H1 (cell line): ENCODE measurements around the gene AMPD3. TPM values are rescaled to one million over a fixed set of nuclear protein-coding genes. Genes with fewer than 3 reads are reported as not detected.

ENCODE experiments used
- EZH2 ChIP-seq: fragments of 200-600 bp; sonication (generic); IDR thresholded peaks from 2 replicates; pipeline ENCODE4 v1.7.1; 2012; ENCODE audit warnings: low read depth, mild to moderate bottlenecking, moderate library complexity, low read length, inconsistent platforms; ENCODE audit not compliant: severe bottlenecking
- GTF2F1 ChIP-seq: IDR thresholded peaks from 2 replicates; pipeline ENCODE4 v1.6.1; 2012; ENCODE audit warnings: low read depth, low read length, improper control_type of control experiment, borderline replicate concordance
- PHF8 ChIP-seq: fragments of 200-600 bp; sonication (generic); conservative IDR thresholded peaks from 2 replicates; pipeline ENCODE4 v1.7.1; 2012; ENCODE audit warnings: low read depth, mild to moderate bottlenecking, inconsistent platforms, low read length, moderate library complexity
- POLR2A ChIP-seq, 2 experiments: IDR thresholded peaks; 1 replicate in 1 of 2; 2 replicates in 1 of 2; pipeline ENCODE4 v1.6.1; 2011; ENCODE audit warnings: low read depth in 2 of 2, low read length in 2 of 2, mild to moderate bottlenecking in 2 of 2; ENCODE audit errors: control extremely low read depth in 1 of 2
- TAF1 ChIP-seq: IDR thresholded peaks from 2 replicates; pipeline ENCODE4 v1.6.1; 2011; ENCODE audit warnings: mild to moderate bottlenecking, low read depth, low read length
- USF2 ChIP-seq: IDR thresholded peaks from 2 replicates; pipeline ENCODE4 v1.6.1; 2011; ENCODE audit warnings: low read length, improper control_type of control experiment
- YY1 ChIP-seq: IDR thresholded peaks from 2 replicates; pipeline ENCODE4 v1.6.1; 2011; ENCODE audit warnings: low read depth, mild to moderate bottlenecking, low read length
- polyA plus RNA-seq, 7 experiments: library from polyadenylated mRNA; depleted of rRNA in 3 of 7; stranded (reverse) in 5 of 7; unstranded in 2 of 7; fragments of >200 nt in 5 of 7; fragments of 200-250 nt in 2 of 7; gene quantifications; 1 replicate in 5 of 7; 2 replicates in 1 of 7; 4 replicates in 1 of 7; pipeline versions ENCODE4 v1.2.1 to v1.2.3, GENCODE V29; 2011 to 2013; ENCODE audit warnings: missing spikeins in 2 of 7, mixed read lengths in 2 of 7
- total RNA-seq: library from RNA; stranded (reverse); fragmentation: NEBNext Ultra II Directional; extraction: Animal tissue kit (Norgen Biotek cat#: 25700); gene quantifications from 2 replicates; pipeline ENCODE4 v1.2.1, GENCODE V29; 2021
- TF ChIP-seq, protein P1 (sequence below): fragments of 300-600 bp; sonication (generic); IDR thresholded peaks from 2 replicates; pipeline ENCODE4 v1.7.1; 2012; ENCODE audit warnings: low read length, moderate library complexity, mild to moderate bottlenecking, inconsistent platforms; ENCODE audit not compliant: insufficient replicate concordance

Gene AMPD3
- total and polyA plus RNA-seq, 2 of the 8 experiments (the other 6 are each of a cell fraction or from before 2014, with no cell fraction given), result 4.0 to 6.3 TPM

GRCh38 chr11:10450462-10451425 is 4.3 kb upstream of the AMPD3 start (continued):
- TF ChIP-seq POLR2A (IDR thresholded peaks at IDR 0.05; ENCODE audit: control extremely low read depth in 1 of 2, low read depth in 2 of 2, low read length in 2 of 2) (no peak; a peak in 1 of 3 replicates), EZH2 (peak; percentile 34), USF2 (no peak), YY1 (0 out of 2 replicates have a peak, but pooled peaks have one; percentile 5), GTF2F1 (no peak), TAF1 (peak; percentile 28; the same call in 1 of the 2 replicates), PHF8 (0 out of 2 replicates have a peak, but pooled peaks have one; percentile 41)
- TF ChIP-seq, protein P1, sequence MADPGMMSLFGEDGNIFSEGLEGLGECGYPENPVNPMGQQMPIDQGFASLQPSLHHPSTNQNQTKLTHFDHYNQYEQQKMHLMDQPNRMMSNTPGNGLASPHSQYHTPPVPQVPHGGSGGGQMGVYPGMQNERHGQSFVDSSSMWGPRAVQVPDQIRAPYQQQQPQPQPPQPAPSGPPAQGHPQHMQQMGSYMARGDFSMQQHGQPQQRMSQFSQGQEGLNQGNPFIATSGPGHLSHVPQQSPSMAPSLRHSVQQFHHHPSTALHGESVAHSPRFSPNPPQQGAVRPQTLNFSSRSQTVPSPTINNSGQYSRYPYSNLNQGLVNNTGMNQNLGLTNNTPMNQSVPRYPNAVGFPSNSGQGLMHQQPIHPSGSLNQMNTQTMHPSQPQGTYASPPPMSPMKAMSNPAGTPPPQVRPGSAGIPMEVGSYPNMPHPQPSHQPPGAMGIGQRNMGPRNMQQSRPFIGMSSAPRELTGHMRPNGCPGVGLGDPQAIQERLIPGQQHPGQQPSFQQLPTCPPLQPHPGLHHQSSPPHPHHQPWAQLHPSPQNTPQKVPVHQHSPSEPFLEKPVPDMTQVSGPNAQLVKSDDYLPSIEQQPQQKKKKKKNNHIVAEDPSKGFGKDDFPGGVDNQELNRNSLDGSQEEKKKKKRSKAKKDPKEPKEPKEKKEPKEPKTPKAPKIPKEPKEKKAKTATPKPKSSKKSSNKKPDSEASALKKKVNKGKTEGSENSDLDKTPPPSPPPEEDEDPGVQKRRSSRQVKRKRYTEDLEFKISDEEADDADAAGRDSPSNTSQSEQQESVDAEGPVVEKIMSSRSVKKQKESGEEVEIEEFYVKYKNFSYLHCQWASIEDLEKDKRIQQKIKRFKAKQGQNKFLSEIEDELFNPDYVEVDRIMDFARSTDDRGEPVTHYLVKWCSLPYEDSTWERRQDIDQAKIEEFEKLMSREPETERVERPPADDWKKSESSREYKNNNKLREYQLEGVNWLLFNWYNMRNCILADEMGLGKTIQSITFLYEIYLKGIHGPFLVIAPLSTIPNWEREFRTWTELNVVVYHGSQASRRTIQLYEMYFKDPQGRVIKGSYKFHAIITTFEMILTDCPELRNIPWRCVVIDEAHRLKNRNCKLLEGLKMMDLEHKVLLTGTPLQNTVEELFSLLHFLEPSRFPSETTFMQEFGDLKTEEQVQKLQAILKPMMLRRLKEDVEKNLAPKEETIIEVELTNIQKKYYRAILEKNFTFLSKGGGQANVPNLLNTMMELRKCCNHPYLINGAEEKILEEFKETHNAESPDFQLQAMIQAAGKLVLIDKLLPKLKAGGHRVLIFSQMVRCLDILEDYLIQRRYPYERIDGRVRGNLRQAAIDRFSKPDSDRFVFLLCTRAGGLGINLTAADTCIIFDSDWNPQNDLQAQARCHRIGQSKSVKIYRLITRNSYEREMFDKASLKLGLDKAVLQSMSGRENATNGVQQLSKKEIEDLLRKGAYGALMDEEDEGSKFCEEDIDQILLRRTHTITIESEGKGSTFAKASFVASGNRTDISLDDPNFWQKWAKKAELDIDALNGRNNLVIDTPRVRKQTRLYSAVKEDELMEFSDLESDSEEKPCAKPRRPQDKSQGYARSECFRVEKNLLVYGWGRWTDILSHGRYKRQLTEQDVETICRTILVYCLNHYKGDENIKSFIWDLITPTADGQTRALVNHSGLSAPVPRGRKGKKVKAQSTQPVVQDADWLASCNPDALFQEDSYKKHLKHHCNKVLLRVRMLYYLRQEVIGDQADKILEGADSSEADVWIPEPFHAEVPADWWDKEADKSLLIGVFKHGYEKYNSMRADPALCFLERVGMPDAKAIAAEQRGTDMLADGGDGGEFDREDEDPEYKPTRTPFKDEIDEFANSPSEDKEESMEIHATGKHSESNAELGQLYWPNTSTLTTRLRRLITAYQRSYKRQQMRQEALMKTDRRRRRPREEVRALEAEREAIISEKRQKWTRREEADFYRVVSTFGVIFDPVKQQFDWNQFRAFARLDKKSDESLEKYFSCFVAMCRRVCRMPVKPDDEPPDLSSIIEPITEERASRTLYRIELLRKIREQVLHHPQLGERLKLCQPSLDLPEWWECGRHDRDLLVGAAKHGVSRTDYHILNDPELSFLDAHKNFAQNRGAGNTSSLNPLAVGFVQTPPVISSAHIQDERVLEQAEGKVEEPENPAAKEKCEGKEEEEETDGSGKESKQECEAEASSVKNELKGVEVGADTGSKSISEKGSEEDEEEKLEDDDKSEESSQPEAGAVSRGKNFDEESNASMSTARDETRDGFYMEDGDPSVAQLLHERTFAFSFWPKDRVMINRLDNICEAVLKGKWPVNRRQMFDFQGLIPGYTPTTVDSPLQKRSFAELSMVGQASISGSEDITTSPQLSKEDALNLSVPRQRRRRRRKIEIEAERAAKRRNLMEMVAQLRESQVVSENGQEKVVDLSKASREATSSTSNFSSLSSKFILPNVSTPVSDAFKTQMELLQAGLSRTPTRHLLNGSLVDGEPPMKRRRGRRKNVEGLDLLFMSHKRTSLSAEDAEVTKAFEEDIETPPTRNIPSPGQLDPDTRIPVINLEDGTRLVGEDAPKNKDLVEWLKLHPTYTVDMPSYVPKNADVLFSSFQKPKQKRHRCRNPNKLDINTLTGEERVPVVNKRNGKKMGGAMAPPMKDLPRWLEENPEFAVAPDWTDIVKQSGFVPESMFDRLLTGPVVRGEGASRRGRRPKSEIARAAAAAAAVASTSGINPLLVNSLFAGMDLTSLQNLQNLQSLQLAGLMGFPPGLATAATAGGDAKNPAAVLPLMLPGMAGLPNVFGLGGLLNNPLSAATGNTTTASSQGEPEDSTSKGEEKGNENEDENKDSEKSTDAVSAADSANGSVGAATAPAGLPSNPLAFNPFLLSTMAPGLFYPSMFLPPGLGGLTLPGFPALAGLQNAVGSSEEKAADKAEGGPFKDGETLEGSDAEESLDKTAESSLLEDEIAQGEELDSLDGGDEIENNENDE, result no peak
